Lung (tissue), 12 donors: ENCODE results near the gene TMEM72. TPM values are rescaled to one million over a fixed set of nuclear protein-coding genes. Genes with fewer than 3 reads are reported as not detected.

Source experiments
- ATAC-seq: fragments of 200-7000 bp; cut with Tn5 transposase; one replicate; pipeline ENCODE4 v1.9.1; 2020; ENCODE audit warnings: moderate number of reproducible peaks; ENCODE audit not compliant: insufficient read depth, low FRiP score
- DNase-seq, 3 donors: peaks; one replicate each; pipeline ENCODE4 v3.0.0-alpha.2; 2013 to 2017
- H3K27ac ChIP-seq, 2 donors: one replicate each; pipeline ENCODE4 v1.5.1; 2013; ENCODE audit warnings: mild to moderate bottlenecking in 2 of 2, moderate library complexity in 2 of 2, control low read depth in 1 of 2, inconsistent platforms in 1 of 2, low read depth in 1 of 2, low read length in 1 of 2
- H3K27me3 ChIP-seq, 3 donors: one replicate each; pipeline ENCODE4 v1.5.1; 2013; ENCODE audit warnings: low read length in 2 of 3; ENCODE audit not compliant: control insufficient read depth in 3 of 3, insufficient read depth in 3 of 3
- H3K36me3 ChIP-seq, 4 donors: one replicate each; pipeline ENCODE4 v1.5.1; 2013; ENCODE audit warnings: low read length in 4 of 4, mild to moderate bottlenecking in 1 of 4, moderate library complexity in 1 of 4; ENCODE audit not compliant: control insufficient read depth in 4 of 4, insufficient read depth in 4 of 4
- H3K4me1 ChIP-seq, 5 donors: one replicate each; pipeline ENCODE4 v1.5.1; 2013; ENCODE audit warnings: low read length in 5 of 5, mild to moderate bottlenecking in 2 of 5, moderate library complexity in 1 of 5; ENCODE audit not compliant: control insufficient read depth in 5 of 5, insufficient read depth in 5 of 5
- H3K4me3 ChIP-seq: one replicate; pipeline ENCODE4 v1.5.1; 2013; ENCODE audit warnings: mild to moderate bottlenecking, control low read depth, moderate library complexity
- H3K9ac ChIP-seq, 2 donors: one replicate each; pipeline ENCODE4 v1.5.1; 2013; ENCODE audit warnings: low read length in 2 of 2, control low read depth in 1 of 2; ENCODE audit not compliant: insufficient read depth in 1 of 2
- H3K9me3 ChIP-seq, 4 donors: one replicate each; pipeline ENCODE4 v1.5.1; 2013; ENCODE audit warnings: low read length in 3 of 4, mild to moderate bottlenecking in 1 of 4, moderate library complexity in 1 of 4; ENCODE audit not compliant: control insufficient read depth in 4 of 4, insufficient read depth in 3 of 4
- WGBS, 2 donors: extraction: QIAGEN DNeasy Blood & Tissue Kit; methylation state at CpG; one replicate each; pipeline ENCODE4 v1.1.7; 2013; 5-methylcytosine and 5-hydroxymethylcytosine counted together
- polyA plus RNA-seq, 2 donors: library from polyadenylated mRNA; stranded (reverse); fragments of 200-250 nt; gene quantifications; one replicate each; pipeline ENCODE4 v1.2.1, GENCODE V29; 2013
- total RNA-seq, 2 donors: library from RNA; depleted of rRNA in 1 of 2; stranded (reverse); fragments of >200 nt in 1 of 2; gene quantifications; one replicate each; pipeline ENCODE4 v1.2.1, GENCODE V29; 2014 to 2021
- TF ChIP-seq, protein P1 (sequence below): IDR thresholded peaks from 2 replicates; pipeline ENCODE4 v1.5.1; 2012; ENCODE audit warnings: mild to moderate bottlenecking; ENCODE audit errors: control extremely low read depth, extremely low read depth
- donor health status: control.
- donor health status: control.
- donor health status: Bipolar disorder and iron deficiency.
- donor health status: healthy.
- donor health status: DM: yes; HTN: yes; CAD: no.

Gene TMEM72
- total and polyA plus RNA-seq, 4 donors: 0.02 to 0.11 (median 0.04) TPM; not detected in 1

DNA sequence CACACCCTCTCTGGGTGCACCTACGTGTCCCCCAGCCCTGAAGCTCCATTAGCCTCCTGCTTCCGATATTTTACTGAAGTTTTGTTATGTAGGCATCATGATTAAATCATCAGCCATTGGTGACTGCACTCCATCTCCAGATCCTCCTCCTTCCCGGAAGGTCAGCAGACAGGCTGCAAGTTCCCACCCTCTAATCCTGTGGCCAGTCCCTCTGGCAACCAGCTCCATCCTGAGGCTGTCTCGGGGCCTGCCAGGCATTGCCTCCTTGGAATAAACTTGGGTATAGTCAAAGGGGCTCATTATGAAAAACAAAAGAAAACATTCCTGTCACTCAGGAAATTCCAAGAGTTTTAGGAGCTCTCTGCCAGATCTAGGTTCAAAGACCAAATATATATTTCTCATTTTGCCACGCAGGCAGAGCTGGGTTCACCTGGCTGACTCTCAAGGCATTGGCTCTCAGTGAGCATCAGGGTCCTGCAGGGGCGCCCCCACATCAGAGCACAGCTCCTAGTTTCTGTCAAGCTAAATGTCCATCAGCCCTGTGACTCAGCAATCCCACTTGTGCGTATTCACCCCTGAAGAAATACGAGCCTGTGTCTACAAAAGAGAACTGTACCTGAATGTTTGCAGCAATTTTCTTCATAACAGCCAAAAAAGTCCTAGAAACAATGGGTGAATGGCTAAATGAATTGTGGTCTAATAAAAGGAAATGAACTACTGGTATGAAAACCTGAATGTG is 27.4 kb upstream of the TMEM72 start:
- no peak for ATAC-seq
- Histone ChIP-seq H3K27me3 (no peaks in the 10 kb centered on the region), H3K4me1 (peaks cover 0 to 11% (median 2%) of the 10 kb centered on the region in 5 donors), H3K9me3 (no peaks in the 10 kb centered on the region), H3K27ac (no peak overlapping the region), H3K4me3 (no peak overlapping the region), H3K9ac (no peak overlapping the region), H3K36me3 (no peaks in the 10 kb centered on the region)
- TF ChIP-seq, protein P1, sequence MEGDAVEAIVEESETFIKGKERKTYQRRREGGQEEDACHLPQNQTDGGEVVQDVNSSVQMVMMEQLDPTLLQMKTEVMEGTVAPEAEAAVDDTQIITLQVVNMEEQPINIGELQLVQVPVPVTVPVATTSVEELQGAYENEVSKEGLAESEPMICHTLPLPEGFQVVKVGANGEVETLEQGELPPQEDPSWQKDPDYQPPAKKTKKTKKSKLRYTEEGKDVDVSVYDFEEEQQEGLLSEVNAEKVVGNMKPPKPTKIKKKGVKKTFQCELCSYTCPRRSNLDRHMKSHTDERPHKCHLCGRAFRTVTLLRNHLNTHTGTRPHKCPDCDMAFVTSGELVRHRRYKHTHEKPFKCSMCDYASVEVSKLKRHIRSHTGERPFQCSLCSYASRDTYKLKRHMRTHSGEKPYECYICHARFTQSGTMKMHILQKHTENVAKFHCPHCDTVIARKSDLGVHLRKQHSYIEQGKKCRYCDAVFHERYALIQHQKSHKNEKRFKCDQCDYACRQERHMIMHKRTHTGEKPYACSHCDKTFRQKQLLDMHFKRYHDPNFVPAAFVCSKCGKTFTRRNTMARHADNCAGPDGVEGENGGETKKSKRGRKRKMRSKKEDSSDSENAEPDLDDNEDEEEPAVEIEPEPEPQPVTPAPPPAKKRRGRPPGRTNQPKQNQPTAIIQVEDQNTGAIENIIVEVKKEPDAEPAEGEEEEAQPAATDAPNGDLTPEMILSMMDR: no peak
- DNase-seq: no peak
- WGBS, 2 donors: 78% methylated on average over 8 of the region's 8 CpGs

DNA sequence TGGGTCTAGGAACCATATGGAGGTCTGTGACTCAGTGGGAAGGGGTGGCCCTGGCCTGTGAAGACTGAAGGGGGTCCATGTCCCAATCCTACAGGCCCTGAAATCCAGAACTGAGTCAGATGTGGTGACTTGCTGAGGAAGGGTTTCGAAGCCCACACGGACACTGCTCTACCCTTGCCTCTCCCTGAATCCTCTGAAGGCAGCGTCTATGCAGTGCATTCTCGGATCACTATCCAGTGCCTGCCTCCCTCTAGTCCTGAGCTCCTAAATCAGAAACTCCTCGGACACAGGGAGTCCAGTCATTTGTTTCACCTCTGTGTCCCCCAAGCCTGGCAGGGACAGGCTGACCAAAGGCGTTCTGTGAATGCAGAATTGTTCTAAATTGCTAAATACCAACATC is 25.4 kb upstream of the TMEM72 start:
- TF ChIP-seq, protein P1: no peak
- H3K4me3 ChIP-seq: no peak overlapping the region
- H3K9me3 ChIP-seq: no peaks in the 10 kb centered on the region
- no peaks in the 10 kb centered on the region for H3K27me3 ChIP-seq
- H3K36me3 ChIP-seq: no peaks in the 10 kb centered on the region
- WGBS, 2 donors: 92 to 95% methylated on average over 6 of the region's 6 CpGs
- H3K27ac ChIP-seq: no peak overlapping the region
- H3K9ac ChIP-seq: no peak overlapping the region
- H3K4me1 ChIP-seq: peaks cover 0 to 2% (median 0%) of the 10 kb centered on the region in 5 donors
- ATAC-seq: no peak
- no peak for DNase-seq

DNA sequence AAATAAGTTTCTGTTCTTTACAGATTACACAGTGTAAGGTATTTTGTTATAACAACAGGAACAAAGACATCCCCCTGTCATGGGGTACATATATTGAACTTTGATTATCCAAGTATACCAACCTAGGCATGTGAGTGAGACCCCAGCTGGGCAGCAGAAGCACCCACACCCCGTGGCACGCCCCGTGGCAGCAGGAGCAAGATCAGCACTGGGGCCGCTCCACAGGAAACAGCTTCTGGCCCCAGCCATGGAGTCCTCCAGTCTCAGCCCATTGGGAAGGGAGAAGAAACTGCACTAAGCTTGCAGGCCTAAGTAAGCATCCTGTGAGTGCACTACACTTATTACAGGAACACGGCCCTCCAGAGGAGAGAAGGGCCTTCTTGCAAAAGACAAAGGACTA is 24.2 kb upstream of the TMEM72 start:
- Histone ChIP-seq H3K9ac (no peak overlapping the region), H3K4me3 (no peak overlapping the region), H3K36me3 (no peaks in the 10 kb centered on the region), H3K4me1 (no peaks in the 10 kb centered on the region), H3K27me3 (no peaks in the 10 kb centered on the region), H3K9me3 (no peaks in the 10 kb centered on the region), H3K27ac (no peak overlapping the region)
- WGBS, 2 donors: 95% methylated on average over 5 of the region's 5 CpGs
- DNase-seq: no peak
- TF ChIP-seq, protein P1: no peak
- no peak for ATAC-seq

DNA sequence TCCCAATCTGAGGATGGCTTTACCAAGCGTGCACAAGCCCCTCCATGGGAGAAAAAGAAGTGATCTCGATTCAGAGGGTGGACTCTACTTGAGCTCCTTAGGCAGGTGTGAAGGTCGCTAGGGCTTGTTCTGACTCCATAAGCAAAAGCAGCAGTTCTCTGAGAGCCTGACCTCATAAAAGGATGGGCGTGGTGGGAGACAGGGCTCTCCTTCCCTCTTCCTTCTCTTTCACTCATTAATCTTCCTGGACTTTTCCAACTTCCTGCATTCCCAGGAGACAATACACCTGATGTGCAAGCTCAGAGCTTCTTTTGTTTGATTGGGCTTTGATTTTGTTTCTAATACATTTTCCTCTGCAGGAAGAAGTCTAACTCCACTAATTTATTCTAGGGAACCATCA is 22.3 kb upstream of the TMEM72 start:
- Histone ChIP-seq H3K36me3 (no peaks in the 10 kb centered on the region), H3K27ac (no peak overlapping the region), H3K4me1 (no peaks in the 10 kb centered on the region), H3K4me3 (no peak overlapping the region), H3K9ac (no peak overlapping the region), H3K9me3 (no peaks in the 10 kb centered on the region), H3K27me3 (no peaks in the 10 kb centered on the region)
- no peak for DNase-seq
- WGBS, 2 donors: 83 to 85% methylated on average over 4 of the region's 4 CpGs
- TF ChIP-seq, protein P1: no peak
- no peak for ATAC-seq
